Activated CD4-positive, CD25-positive, alpha-beta regulatory T cell treated with anti-CD3 and anti-CD28 coated beads, Interleukin-2, amount 50 U/mL, for 24 hours (primary cell): ENCODE data around the gene PARD3.
"Not testable (repeated sequence)": the region's sequence is repeated elsewhere in the genome, so short reads cannot be mapped to it uniquely, and the experiment has no call there.

Experiments used
- ATAC-seq, 2 donors: fragments of 150-1000 bp; cut with Tn5 transposase; one replicate each; pipeline ENCODE4 v1.10.0; 2021; ENCODE audit warnings: mild to moderate bottlenecking in 1 of 2, moderate library complexity in 1 of 2

PARD3 gene

GRCh38 chr10:34446049-34446448, 369.0 kb downstream of the PARD3 start:
- ATAC-seq = no peak

GRCh38 chr10:34444223-34445183, 370.6 kb downstream of the PARD3 start:
- no peak for ATAC-seq

GRCh38 chr10:34439386-34439785, 375.7 kb downstream of the PARD3 start:
- not testable (repeated sequence) for ATAC-seq

- no peak for ATAC-seq
Measured at GRCh38 chr10:34438741-34439140, 376.4 kb downstream of the PARD3 start.

- ATAC-seq = no peak
Measured at GRCh38 chr10:34437906-34438305, 377.2 kb downstream of the PARD3 start.

GRCh38 chr10:34434119-34434594, 380.9 kb downstream of the PARD3 start:
- no peak for ATAC-seq

- ATAC-seq = no peak
Measured at GRCh38 chr10:34433241-34434076, 381.6 kb downstream of the PARD3 start.

GRCh38 chr10:34432589-34432988, 382.5 kb downstream of the PARD3 start:
- ATAC-seq = no peak

GRCh38 chr10:34430685-34431084, 384.4 kb downstream of the PARD3 start:
- no peak for ATAC-seq

GRCh38 chr10:34428501-34428900, 386.6 kb downstream of the PARD3 start:
- no peak for ATAC-seq

- ATAC-seq = no peak
Measured at GRCh38 chr10:34427911-34428216, 387.2 kb downstream of the PARD3 start.

- ATAC-seq = not testable (repeated sequence)
Measured at GRCh38 chr10:34427158-34427910, 387.8 kb downstream of the PARD3 start.

- ATAC-seq = not testable (repeated sequence)
Measured at GRCh38 chr10:34426538-34427157, 388.4 kb downstream of the PARD3 start.

GRCh38 chr10:34426041-34426440, 389.1 kb downstream of the PARD3 start:
- ATAC-seq = no peak

- no peak for ATAC-seq
Measured at GRCh38 chr10:34423673-34424625, 391.1 kb downstream of the PARD3 start.

GRCh38 chr10:34420795-34421194, 394.3 kb downstream of the PARD3 start:
- ATAC-seq = no peak

GRCh38 chr10:34420273-34420672, 394.8 kb downstream of the PARD3 start:
- ATAC-seq = no peak

- ATAC-seq = no peak
Measured at GRCh38 chr10:34415039-34415438, 400.1 kb downstream of the PARD3 start.

GRCh38 chr10:34413756-34414587, 401.1 kb downstream of the PARD3 start:
- ATAC-seq = no peak

GRCh38 chr10:34413214-34413613, 401.9 kb downstream of the PARD3 start:
- no peak for ATAC-seq
